ENCODE results near the gene SLC35F2.
A peak's percentile ranks its signal among the peaks of the same experiment; 100 is the strongest.

DNA sequence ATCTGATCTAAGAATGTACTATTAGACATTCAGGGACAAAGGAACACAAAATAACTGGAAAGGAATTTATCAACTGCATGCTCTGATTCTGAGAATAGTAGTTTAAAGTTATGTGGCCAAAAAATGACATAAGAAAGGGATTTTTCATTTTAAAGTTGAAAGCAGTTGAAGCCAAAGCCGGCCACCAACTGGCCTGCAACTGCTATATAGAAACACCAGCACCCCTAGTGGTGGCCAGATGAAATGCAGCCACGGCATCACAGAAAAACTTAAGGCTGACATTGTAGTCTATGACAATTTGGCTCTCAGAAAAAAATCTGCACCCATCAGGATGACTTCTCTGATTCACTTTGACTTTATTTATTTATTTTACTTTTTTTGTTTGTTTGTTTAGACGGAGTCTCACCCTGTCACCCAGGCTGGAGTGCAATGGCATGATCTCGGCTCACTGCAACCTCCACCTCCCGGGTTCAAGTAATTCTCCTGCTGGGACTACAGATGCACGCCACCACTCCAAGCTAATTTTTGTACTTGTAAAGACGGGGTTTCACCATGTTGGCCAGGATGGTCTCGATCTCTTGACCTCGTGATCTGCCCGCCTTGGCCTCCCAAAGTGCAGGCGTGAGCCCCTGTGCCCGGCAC lies 59.2 kb downstream of the SLC35F2 start:
- TF ChIP-seq POLR2AphosphoS5 (IDR thresholded peaks at IDR 0.05; ENCODE audit: insufficient read depth in 1 of 2, low read depth in 1 of 2) (no peak), POLR2A (IDR thresholded peaks at IDR 0.05) (no peak)
- TF ChIP-seq, protein P1, sequence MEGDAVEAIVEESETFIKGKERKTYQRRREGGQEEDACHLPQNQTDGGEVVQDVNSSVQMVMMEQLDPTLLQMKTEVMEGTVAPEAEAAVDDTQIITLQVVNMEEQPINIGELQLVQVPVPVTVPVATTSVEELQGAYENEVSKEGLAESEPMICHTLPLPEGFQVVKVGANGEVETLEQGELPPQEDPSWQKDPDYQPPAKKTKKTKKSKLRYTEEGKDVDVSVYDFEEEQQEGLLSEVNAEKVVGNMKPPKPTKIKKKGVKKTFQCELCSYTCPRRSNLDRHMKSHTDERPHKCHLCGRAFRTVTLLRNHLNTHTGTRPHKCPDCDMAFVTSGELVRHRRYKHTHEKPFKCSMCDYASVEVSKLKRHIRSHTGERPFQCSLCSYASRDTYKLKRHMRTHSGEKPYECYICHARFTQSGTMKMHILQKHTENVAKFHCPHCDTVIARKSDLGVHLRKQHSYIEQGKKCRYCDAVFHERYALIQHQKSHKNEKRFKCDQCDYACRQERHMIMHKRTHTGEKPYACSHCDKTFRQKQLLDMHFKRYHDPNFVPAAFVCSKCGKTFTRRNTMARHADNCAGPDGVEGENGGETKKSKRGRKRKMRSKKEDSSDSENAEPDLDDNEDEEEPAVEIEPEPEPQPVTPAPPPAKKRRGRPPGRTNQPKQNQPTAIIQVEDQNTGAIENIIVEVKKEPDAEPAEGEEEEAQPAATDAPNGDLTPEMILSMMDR (IDR thresholded peaks at IDR 0.05), result peak; percentile 54 to 84 (median 75)

All from vagina (tissue), 2 donors.